Fibroblast of mammary gland (primary cell): ENCODE data around the gene UNC5A.

ENCODE experiments used
- DNase-seq: peaks from one replicate; pipeline ENCODE4 v3.0.0-alpha.2; 2010; ENCODE audit warnings: low read depth
- H3K4me3 ChIP-seq: 2 replicates; pipeline ENCODE4 v1.5.1; 2011; ENCODE audit warnings: low read depth, mild to moderate bottlenecking, low read length, moderate library complexity; ENCODE audit not compliant: control insufficient read depth
- TF ChIP-seq, protein P1 (sequence below): conservative IDR thresholded peaks from 2 replicates; pipeline ENCODE4 v1.5.1; 2011; ENCODE audit warnings: low read depth, low read length, inconsistent platforms; ENCODE audit not compliant: control insufficient read depth, insufficient read depth

UNC5A gene

DNA sequence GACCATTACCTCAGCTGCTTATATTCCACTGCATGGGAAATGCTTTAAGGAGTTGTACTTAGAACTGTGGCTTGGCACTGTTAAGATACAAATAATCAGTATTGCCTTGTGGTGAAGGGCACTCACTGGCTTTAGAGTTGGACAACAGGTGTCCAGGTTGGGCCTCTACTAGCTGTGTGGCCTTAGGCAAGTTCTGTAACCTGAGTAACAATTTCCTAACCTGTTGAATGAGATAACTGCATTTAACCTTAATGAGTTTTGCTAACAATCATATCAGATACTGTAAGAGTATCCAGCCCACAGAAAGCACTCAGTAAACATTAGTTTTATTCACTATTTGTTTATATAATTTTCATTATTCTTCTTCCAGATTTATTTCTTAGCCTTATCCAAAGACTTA lies 106.0 kb downstream of the UNC5A start:
- TF ChIP-seq, protein P1, sequence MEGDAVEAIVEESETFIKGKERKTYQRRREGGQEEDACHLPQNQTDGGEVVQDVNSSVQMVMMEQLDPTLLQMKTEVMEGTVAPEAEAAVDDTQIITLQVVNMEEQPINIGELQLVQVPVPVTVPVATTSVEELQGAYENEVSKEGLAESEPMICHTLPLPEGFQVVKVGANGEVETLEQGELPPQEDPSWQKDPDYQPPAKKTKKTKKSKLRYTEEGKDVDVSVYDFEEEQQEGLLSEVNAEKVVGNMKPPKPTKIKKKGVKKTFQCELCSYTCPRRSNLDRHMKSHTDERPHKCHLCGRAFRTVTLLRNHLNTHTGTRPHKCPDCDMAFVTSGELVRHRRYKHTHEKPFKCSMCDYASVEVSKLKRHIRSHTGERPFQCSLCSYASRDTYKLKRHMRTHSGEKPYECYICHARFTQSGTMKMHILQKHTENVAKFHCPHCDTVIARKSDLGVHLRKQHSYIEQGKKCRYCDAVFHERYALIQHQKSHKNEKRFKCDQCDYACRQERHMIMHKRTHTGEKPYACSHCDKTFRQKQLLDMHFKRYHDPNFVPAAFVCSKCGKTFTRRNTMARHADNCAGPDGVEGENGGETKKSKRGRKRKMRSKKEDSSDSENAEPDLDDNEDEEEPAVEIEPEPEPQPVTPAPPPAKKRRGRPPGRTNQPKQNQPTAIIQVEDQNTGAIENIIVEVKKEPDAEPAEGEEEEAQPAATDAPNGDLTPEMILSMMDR, result no peak
- DNase-seq, result no peak
- H3K4me3 ChIP-seq, result no peak overlapping the region

DNA sequence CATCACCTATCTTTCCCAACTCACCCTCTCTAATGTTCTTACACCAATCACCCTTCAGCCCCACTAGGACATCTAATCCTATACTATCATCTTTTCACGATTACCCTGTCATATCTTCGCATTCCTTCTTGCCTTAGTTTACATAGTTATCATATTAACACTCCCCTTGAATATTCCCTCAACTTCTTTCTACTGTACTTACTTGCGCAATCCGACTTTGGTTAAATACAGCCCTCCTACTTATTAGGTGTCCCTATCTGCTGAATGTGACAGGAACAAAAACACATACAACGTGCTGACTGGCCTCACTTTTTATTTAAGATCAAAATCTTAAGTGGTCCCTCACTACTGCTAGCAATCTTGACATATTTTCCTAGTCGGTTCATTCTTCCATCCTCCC lies 108.3 kb downstream of the UNC5A start:
- H3K4me3 ChIP-seq, result no peak overlapping the region
- no peak for DNase-seq
- TF ChIP-seq, protein P1, result no peak

DNA sequence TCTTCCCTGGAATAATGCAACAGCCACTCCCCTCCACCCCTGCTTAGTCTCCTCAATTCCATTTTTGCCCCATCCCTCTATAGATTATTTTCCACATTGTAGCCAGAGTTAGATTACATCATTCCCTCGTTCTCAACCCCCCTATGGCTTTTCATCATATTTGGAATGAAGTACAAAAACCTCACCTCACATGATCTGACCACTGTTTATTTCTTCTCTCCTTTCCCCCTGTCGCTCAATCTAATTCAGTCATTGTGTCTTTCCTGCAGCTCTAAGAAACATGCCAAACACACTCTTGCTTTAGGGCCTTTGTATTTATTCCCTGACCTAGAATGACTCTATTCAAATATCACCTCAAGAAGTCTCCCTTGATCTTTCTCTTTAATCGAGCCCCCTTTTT lies 111.4 kb downstream of the UNC5A start:
- TF ChIP-seq, protein P1, result no peak
- no peak overlapping the region for H3K4me3 ChIP-seq
- DNase-seq, result no peak

DNA sequence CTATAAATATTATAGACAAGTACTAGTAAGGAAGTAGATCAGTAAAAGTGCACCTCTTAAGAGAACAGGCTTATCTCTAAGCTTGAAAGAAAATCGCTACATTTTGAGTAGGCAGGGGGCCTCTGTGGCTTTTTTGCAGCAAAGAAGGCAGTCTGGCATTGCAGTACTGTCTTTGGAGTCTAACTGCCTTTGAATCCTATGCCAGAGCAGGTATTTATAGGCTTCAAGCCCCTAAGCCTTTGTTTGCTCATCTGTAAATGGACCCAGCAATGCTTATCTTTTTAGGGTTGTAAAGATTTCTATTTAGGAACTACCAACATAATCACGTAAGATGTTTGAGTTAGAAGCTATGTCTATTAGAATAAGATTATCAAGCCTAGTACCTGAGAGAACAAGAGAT lies 112.5 kb downstream of the UNC5A start:
- DNase-seq, result no peak
- TF ChIP-seq, protein P1, result no peak
- H3K4me3 ChIP-seq, result no peak overlapping the region

- DNase-seq, result no peak
- no peak overlapping the region for H3K4me3 ChIP-seq
- TF ChIP-seq, protein P1, result no peak
Observed at GRCh38 chr5:176927562-176927961, 117.2 kb downstream of the UNC5A start.

- no peak overlapping the region for H3K4me3 ChIP-seq
- DNase-seq, result no peak
- TF ChIP-seq, protein P1, result no peak
Observed at GRCh38 chr5:176929654-176930053, 119.3 kb downstream of the UNC5A start.
